Measurements from ENCODE around the gene EPHA6. TPM values are rescaled to one million over a fixed set of nuclear protein-coding genes. Genes with fewer than 3 reads are reported as not detected.

The EPHA6 gene
- total RNA-seq, 1 experiment from 2014 or later: 0.61 TPM

DNA sequence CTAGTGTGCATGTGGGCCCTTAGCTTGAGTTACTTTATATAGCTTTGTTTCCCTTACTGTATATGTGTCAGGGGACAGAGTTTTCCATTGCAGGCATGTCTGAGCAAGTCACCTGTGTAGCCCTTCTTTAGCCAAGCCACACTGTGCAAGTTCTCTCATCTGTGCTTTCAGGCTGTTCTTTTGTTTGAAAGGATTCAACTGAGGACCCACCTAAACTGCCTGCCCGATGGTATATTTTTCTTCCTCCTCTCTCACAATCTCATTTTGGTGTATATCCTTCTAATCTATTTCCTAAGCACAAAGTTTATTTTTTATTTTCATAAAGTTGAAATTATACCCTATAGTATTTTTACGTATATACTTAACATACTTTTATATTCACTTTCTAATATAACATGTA lies 690.1 kb downstream of the EPHA6 start:
- TF ChIP-seq, protein P1, sequence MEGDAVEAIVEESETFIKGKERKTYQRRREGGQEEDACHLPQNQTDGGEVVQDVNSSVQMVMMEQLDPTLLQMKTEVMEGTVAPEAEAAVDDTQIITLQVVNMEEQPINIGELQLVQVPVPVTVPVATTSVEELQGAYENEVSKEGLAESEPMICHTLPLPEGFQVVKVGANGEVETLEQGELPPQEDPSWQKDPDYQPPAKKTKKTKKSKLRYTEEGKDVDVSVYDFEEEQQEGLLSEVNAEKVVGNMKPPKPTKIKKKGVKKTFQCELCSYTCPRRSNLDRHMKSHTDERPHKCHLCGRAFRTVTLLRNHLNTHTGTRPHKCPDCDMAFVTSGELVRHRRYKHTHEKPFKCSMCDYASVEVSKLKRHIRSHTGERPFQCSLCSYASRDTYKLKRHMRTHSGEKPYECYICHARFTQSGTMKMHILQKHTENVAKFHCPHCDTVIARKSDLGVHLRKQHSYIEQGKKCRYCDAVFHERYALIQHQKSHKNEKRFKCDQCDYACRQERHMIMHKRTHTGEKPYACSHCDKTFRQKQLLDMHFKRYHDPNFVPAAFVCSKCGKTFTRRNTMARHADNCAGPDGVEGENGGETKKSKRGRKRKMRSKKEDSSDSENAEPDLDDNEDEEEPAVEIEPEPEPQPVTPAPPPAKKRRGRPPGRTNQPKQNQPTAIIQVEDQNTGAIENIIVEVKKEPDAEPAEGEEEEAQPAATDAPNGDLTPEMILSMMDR (conservative IDR thresholded peaks at IDR 0.05): no peak

More for the DNA sequence above, 690.1 kb downstream of the EPHA6 start:
- no peak overlapping the region for H3K18ac ChIP-seq (ENCODE audit: insufficient read length, low read depth, low read length)
- H3K79me1 ChIP-seq (ENCODE audit: insufficient read depth, low read depth, low read length, poor library complexity, severe bottlenecking): no peaks in the 10 kb centered on the region
- no peak overlapping the region for H3K4me2 ChIP-seq (ENCODE audit: insufficient read depth, insufficient read length, low read length)
- H3K56ac ChIP-seq (ENCODE audit: insufficient read length, low read depth, low read length): no peak overlapping the region
- H4K8ac ChIP-seq (replicated peaks; ENCODE audit: insufficient read length, low read depth, low read length): no peak overlapping the region
- H3K4ac ChIP-seq (ENCODE audit: low read depth, low read length): no peak overlapping the region
- no peak overlapping the region for H3K23ac ChIP-seq (ENCODE audit: insufficient read length, low read depth, low read length)
- H3T11ph ChIP-seq (ENCODE audit: low read length): no peak overlapping the region
- H3K9me3 ChIP-seq (ENCODE audit: control insufficient read depth, low read depth, low read length): no peaks in the 10 kb centered on the region
- H4K20me1 ChIP-seq (ENCODE audit: control insufficient read depth, insufficient read depth, insufficient read length): no peaks in the 10 kb centered on the region
- H2BK20ac ChIP-seq (ENCODE audit: low read depth, low read length, poor library complexity, severe bottlenecking): no peak overlapping the region
- H3K36me3 Mint-ChIP-seq (ENCODE audit: insufficient read depth in 1 of 3, low read depth in 3 of 3): peaks cover 16 to 50% (median 21%) of the 10 kb centered on the region in 3 experiments
- no peak overlapping the region for H4K91ac ChIP-seq (ENCODE audit: insufficient read length, low read depth, low read length)
- no peak overlapping the region for H2BK15ac ChIP-seq (ENCODE audit: low read depth, low read length)
- no peak overlapping the region for H2AFZ ChIP-seq (ENCODE audit: low read length)
- H3K79me2 ChIP-seq (ENCODE audit: insufficient read depth, low read length): no peaks in the 10 kb centered on the region
- no peak overlapping the region for H4K5ac ChIP-seq (ENCODE audit: insufficient read length, low read depth, low read length)
- H3K4me1 Mint-ChIP-seq: no peaks in the 10 kb centered on the region
- H2BK12ac ChIP-seq (ENCODE audit: insufficient read length, low read depth, low read length): no peak overlapping the region
- H3K9ac ChIP-seq (ENCODE audit: extremely low read depth, insufficient read length, low read length): no peak overlapping the region
- no peak overlapping the region for H2BK120ac ChIP-seq (ENCODE audit: low read depth, low read length, poor library complexity, severe bottlenecking)
- H3K27ac ChIP-seq (ENCODE audit: insufficient read length, low read depth, low read length): no peak overlapping the region
- no peak overlapping the region for H3K14ac ChIP-seq (ENCODE audit: insufficient read depth, low read length)
- H3K27me3 Mint-ChIP-seq (ENCODE audit: low read depth): no peaks in the 10 kb centered on the region; the same call in 1 of the 2 replicates
- H3K4me3 Mint-ChIP-seq: no peak overlapping the region
- no peak overlapping the region for H2AK5ac ChIP-seq (ENCODE audit: insufficient read length, low read length)
- no peaks in the 10 kb centered on the region for H3K4me1 ChIP-seq (ENCODE audit: insufficient read depth, low read length)
- H3K27me3 ChIP-seq (ENCODE audit: insufficient read depth, low read length): no peaks in the 10 kb centered on the region
- no peak overlapping the region for H2BK5ac ChIP-seq (ENCODE audit: insufficient read length, low read length)
- peaks cover 34 to 40% of the 10 kb centered on the region in 2 experiments for H3K9me3 Mint-ChIP-seq
- no peak for DNase-seq
- H3K27ac Mint-ChIP-seq: no peak overlapping the region
- no peaks in the 10 kb centered on the region for H3K23me2 ChIP-seq (ENCODE audit: insufficient read length, low read depth, low read length, poor library complexity, severe bottlenecking)
- no CpG with 5 or more reads among the region's 2 CpGs for WGBS (ENCODE audit: extremely low coverage, insufficient read length, low lambda C conversion rate)
